Left lung (tissue), 10 donors: ENCODE results near the gene ZNF789. TPM values are rescaled to one million over a fixed set of nuclear protein-coding genes. Genes with fewer than 3 reads are reported as not detected.

Experiments
- ATAC-seq: fragments of 200-7000 bp; cut with Tn5 transposase; one replicate; pipeline ENCODE4 v1.9.1; 2020; ENCODE audit warnings: moderate library complexity
- DNase-seq, 4 donors: peaks; one replicate each; pipeline ENCODE4 v3.0.0-alpha.2; 2013 to 2020
- H3K27ac ChIP-seq, 2 donors: fragments of 200-600 bp; sonication (generic) in 1 of 2; one replicate each; pipeline versions ENCODE4 v1.5.0 to v1.8.0; 2020 to 2021
- H3K27me3 ChIP-seq, 2 donors: fragments of 200-600 bp; sonication (generic) in 1 of 2; one replicate each; pipeline versions ENCODE4 v1.5.0 to v1.8.0; 2020 to 2021
- H3K36me3 ChIP-seq, 2 donors: fragments of 200-600 bp; sonication (generic) in 1 of 2; one replicate each; pipeline versions ENCODE4 v1.5.0 to v1.8.0; 2020 to 2021
- H3K4me1 ChIP-seq, 2 donors: fragments of 200-600 bp; one replicate each; pipeline ENCODE4 v1.8.0; 2021
- H3K4me3 ChIP-seq, 2 donors: fragments of 200-600 bp; sonication (generic) in 1 of 2; one replicate each; pipeline versions ENCODE4 v1.5.0 to v1.8.0; 2020 to 2021; ENCODE audit warnings: mild to moderate bottlenecking in 1 of 2
- H3K9me3 ChIP-seq, 2 donors: fragments of 200-600 bp; sonication (generic) in 1 of 2; one replicate each; pipeline versions ENCODE4 v1.5.0 to v1.8.0; 2020 to 2021
- intact Hi-C, 2 donors: fragments of 100-400 bp; cut with DNase I; formaldehyde crosslinking; loops; one replicate each; pipeline versions ENCODE4 v1.11.2 to v1.14.2; 2022
- polyA plus RNA-seq, 6 donors: library from polyadenylated mRNA; unstranded; fragments of 120-200 nt; gene quantifications; one replicate each; pipeline ENCODE4 v1.2.1, GENCODE V29; 2013; ENCODE audit not compliant: insufficient read length in 6 of 6
- total RNA-seq, 2 donors: library from RNA; stranded (reverse); fragmentation: NEBNext Ultra II Directional; extraction: Animal tissue kit (Norgen Biotek cat#: 25700); gene quantifications; one replicate each; pipeline ENCODE4 v1.2.1, GENCODE V29; 2021
- TF ChIP-seq, protein P1 (sequence below), 2 donors: fragments of 200-600 bp; sonication (generic) in 1 of 2; IDR thresholded peaks; one replicate each; pipeline versions ENCODE4 v1.5.0 to v1.8.0; 2021; ENCODE audit warnings: antibody characterized with exemption in 2 of 2
- donor health status: DM: no; HTN: yes; CAD: no.
- donor health status: DM: no; HTN: no; CAD: no.

ZNF789 gene
- total and polyA plus RNA-seq, 8 donors, result 8.5 to 59.5 (median 52.4) TPM

DNA sequence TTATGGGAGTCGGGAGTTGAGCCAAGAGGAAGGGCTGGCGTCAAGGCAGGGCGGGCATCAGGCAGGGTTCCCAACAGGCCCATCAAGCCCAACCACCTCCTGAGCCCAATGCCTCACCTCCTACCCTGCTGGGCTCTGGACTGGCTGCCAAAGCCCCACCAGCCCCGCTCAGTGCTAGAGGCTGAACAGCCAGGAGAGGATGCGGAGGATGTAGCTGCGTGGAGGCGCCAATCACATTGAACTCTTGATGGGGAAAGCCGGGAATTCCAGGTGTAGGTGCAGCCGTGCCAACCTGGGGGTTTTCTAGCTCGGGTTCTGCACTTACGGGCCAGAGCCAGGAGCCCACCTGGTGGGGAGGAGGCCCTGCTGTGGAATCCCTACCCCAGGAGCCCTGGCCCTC, 19.6 kb upstream of the ZNF789 start:
- H3K4me3 ChIP-seq, result no peak overlapping the region
- ATAC-seq (no peak), DNase-seq (no peak)
- no peaks in the 10 kb centered on the region for H3K27me3 ChIP-seq
- peaks cover 0 to 100% of the 10 kb centered on the region in 2 donors for H3K36me3 ChIP-seq
- TF ChIP-seq, protein P1, sequence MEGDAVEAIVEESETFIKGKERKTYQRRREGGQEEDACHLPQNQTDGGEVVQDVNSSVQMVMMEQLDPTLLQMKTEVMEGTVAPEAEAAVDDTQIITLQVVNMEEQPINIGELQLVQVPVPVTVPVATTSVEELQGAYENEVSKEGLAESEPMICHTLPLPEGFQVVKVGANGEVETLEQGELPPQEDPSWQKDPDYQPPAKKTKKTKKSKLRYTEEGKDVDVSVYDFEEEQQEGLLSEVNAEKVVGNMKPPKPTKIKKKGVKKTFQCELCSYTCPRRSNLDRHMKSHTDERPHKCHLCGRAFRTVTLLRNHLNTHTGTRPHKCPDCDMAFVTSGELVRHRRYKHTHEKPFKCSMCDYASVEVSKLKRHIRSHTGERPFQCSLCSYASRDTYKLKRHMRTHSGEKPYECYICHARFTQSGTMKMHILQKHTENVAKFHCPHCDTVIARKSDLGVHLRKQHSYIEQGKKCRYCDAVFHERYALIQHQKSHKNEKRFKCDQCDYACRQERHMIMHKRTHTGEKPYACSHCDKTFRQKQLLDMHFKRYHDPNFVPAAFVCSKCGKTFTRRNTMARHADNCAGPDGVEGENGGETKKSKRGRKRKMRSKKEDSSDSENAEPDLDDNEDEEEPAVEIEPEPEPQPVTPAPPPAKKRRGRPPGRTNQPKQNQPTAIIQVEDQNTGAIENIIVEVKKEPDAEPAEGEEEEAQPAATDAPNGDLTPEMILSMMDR (IDR thresholded peaks at IDR 0.05), result no peak
- no peaks in the 10 kb centered on the region for H3K9me3 ChIP-seq
- intact Hi-C loops, result no loop called here
- no peaks in the 10 kb centered on the region for H3K4me1 ChIP-seq
- no peak overlapping the region for H3K27ac ChIP-seq

DNA sequence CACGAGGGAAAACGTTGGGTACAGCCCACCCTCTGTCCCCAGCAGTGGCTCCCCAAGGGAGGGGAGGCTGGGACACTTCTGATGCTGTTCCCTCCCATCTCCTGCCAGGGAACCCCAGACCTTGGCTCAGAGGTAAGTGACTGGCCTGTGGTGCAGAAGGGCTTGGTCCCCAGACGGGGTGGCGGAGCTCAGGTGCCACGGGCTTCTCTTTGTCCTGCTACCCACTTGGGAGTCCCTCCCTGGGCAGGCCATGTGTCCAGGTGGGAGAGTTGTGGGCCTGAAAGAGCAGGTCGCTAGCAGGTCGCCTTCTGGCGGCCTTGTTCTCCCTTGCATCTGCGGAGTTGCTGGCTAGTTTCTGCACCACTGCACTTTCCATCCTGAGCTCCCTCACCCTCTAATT, 16.8 kb upstream of the ZNF789 start:
- H3K36me3 ChIP-seq, result peaks cover 0 to 100% of the 10 kb centered on the region in 2 donors

DNA sequence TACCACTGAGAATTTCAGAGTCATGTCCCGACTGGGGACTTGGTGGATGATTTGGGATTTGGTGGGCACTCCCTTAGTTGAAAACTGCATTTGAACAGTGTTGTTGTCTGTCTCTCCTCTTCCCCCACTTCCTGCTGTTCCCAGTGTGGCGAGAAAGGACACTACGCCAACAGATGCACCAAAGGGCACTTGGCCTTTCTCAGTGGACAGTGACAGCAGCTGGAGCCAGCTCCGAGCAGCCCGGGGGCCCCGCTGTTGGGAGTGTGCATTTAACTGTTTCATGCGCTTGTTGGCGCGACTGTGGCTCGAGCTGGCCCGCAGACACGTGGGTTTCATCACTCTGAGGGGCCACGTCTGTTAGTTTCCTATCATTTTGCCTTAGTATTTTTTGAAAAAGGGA, 16.4 kb upstream of the ZNF789 start:
- DNase-seq, result peak in 1 of 4 donors; percentile 76
- no peaks in the 10 kb centered on the region for H3K27me3 ChIP-seq
- H3K4me1 ChIP-seq, result peaks cover 0 to 13% of the 10 kb centered on the region in 2 donors
- TF ChIP-seq, protein P1 (IDR thresholded peaks at IDR 0.05), result no peak
- no peak overlapping the region for H3K27ac ChIP-seq
- peaks cover 0 to 100% of the 10 kb centered on the region in 2 donors for H3K36me3 ChIP-seq
- H3K4me3 ChIP-seq, result no peak overlapping the region
- intact Hi-C loops, result no loop called here
- no peaks in the 10 kb centered on the region for H3K9me3 ChIP-seq
- no peak for ATAC-seq

More for the DNA sequence above, 16.8 kb upstream of the ZNF789 start:
- TF ChIP-seq, protein P1 (IDR thresholded peaks at IDR 0.05), result no peak
- Histone ChIP-seq H3K9me3 (no peaks in the 10 kb centered on the region), H3K4me3 (no peak overlapping the region), H3K27ac (no peak overlapping the region), H3K4me1 (peaks cover 0 to 8% of the 10 kb centered on the region in 2 donors), H3K27me3 (no peaks in the 10 kb centered on the region)
- intact Hi-C loops, result no loop called here
- DNase-seq (peak in 1 of 4 donors; percentile 57), ATAC-seq (no peak)

DNA sequence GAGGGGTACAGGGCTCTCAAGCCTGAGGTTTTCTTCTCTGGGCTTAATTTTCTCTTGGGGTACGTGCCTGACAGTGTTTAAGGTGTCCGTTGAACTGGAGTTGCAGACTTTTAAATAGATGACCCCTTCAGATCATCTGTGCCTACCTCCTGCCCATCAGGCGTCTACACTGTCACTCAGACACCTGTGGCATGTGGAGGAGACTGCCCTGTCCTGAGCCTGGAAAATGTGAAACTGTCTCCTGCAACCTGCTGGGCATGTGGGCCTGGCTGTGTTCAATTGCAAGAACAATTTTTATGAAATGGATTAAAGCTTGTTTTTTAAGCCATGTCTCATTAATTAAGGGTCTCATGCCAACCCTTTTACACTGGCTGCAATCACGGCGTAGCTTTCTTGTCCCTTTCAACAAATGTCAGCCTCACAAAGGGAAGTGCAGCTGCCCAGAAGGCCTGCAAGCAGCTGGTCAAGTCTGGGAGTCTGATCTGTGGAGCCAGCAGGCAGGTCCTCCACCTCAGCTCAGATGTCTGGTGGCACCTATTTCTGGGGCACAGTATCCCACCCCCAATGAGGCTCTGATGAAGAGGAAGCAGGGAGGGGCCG, 15.5 kb upstream of the ZNF789 start:
- Histone ChIP-seq H3K27ac (no peak overlapping the region), H3K9me3 (no peaks in the 10 kb centered on the region), H3K4me1 (peaks cover 0 to 20% of the 10 kb centered on the region in 2 donors), H3K36me3 (peaks cover 0 to 96% of the 10 kb centered on the region in 2 donors), H3K27me3 (no peaks in the 10 kb centered on the region), H3K4me3 (no peak overlapping the region)
- TF ChIP-seq, protein P1 (IDR thresholded peaks at IDR 0.05), result no peak
- DNase-seq (peak in 1 of 4 donors; percentile 10), ATAC-seq (no peak)
- intact Hi-C loops, result no loop called here

DNA sequence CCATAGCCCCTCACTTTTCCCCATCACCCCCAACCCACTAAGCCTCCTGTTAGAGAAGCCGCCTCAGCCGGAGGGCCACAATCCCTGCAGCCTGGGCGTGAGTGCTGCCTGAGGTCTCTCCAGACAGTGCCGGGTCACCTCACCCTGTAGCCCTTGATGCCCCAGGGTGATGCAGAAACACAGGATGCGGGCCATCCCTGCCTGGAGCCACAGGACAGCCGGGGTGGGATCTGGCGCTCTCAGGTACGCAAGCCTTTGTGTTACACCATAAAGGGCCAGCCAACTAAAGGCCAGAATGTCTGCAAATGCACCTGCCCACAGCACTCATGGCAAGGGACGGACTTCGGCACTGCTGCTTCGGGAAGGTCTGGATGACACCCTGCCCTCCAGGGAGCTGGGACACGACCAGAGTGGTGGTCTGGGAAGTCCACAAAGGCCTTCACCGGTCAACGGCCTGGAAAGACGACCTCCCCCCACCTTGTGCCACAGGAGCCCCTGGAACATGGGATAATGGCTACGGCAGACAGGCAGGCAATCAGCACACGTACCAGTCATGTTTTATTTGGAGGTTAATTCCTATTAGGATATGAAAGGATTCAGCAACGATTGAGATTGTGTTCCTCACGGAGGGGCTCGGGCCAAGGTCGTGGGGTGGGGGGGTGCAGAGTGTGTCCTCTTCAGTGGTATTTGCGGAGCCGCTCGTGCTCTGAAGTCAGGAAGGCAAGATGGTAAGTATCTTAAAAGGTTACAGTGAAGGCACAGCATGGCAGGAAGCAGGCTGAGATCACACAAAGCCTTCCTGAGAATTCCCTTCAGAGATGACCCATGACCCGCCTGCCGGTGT, 14.8 kb upstream of the ZNF789 start:
- no peak overlapping the region for H3K27ac ChIP-seq
- intact Hi-C loops, result no loop called here
- TF ChIP-seq, protein P1 (IDR thresholded peaks at IDR 0.05), result no peak
- ATAC-seq, result no peak
- peaks cover 0 to 27% of the 10 kb centered on the region in 2 donors for H3K4me1 ChIP-seq
- H3K9me3 ChIP-seq, result no peaks in the 10 kb centered on the region
- no peaks in the 10 kb centered on the region for H3K27me3 ChIP-seq
- DNase-seq, result peak in 1 of 4 donors; percentile 61
- no peak overlapping the region for H3K4me3 ChIP-seq
- H3K36me3 ChIP-seq, result peaks cover 0 to 96% of the 10 kb centered on the region in 2 donors
